GM13977 (cell line): ENCODE measurements around the gene TEKT2.

ENCODE experiments used
- DNase-seq: peaks from one replicate; pipeline ENCODE4 v3.0.0; 2012; ENCODE audit warnings: low spot score
- in situ Hi-C: fragments of 300-500 bp; cut with MboI; formaldehyde crosslinking; loops from one replicate; pipeline ENCODE4 v1.12.0; 2022; ENCODE audit warnings: low sequenced_read_pairs, low pct_unique_long_range_greater_than_20kb, mixed read lengths, inconsistent platforms; ENCODE audit not compliant: unreplicated experiment
- TF ChIP-seq, protein P1 (sequence below): IDR thresholded peaks from 2 replicates; pipeline ENCODE4 v1.5.1; 2012; ENCODE audit warnings: mild to moderate bottlenecking, control low read depth; ENCODE audit not compliant: insufficient read depth; ENCODE audit errors: extremely low read depth, missing control alignments

The TEKT2 gene

GRCh38 chr1:36109041-36109679 lies 25.3 kb downstream of the TEKT2 start:
- TF ChIP-seq, protein P1, sequence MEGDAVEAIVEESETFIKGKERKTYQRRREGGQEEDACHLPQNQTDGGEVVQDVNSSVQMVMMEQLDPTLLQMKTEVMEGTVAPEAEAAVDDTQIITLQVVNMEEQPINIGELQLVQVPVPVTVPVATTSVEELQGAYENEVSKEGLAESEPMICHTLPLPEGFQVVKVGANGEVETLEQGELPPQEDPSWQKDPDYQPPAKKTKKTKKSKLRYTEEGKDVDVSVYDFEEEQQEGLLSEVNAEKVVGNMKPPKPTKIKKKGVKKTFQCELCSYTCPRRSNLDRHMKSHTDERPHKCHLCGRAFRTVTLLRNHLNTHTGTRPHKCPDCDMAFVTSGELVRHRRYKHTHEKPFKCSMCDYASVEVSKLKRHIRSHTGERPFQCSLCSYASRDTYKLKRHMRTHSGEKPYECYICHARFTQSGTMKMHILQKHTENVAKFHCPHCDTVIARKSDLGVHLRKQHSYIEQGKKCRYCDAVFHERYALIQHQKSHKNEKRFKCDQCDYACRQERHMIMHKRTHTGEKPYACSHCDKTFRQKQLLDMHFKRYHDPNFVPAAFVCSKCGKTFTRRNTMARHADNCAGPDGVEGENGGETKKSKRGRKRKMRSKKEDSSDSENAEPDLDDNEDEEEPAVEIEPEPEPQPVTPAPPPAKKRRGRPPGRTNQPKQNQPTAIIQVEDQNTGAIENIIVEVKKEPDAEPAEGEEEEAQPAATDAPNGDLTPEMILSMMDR: no peak
- DNase-seq: no peak
- in situ Hi-C loops: no loop called here

DNA sequence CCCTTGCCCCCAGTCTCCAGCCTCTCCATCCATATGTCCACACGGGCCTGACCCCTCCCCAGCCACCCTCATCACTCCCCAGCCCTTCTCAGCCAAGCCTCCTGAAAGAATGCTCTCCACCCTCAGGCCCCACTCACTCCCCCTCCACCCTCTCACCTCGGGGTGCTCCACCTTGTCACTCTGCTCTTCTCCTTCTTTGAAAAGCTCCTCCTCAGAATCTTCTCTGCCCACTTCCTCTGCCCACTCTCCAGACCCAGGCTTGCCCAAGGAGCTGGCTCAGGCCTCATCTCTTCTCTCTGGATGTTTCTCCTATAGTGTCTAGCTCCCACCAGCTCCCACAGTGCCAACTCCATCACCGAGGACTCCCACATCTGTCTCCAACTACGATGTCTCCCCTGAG lies 27.3 kb downstream of the TEKT2 start:
- TF ChIP-seq, protein P1: no peak
- in situ Hi-C loops: no loop called here

GRCh38 chr1:36112823-36113222 lies 28.9 kb downstream of the TEKT2 start:
- TF ChIP-seq, protein P1: no peak
- no peak for DNase-seq
- in situ Hi-C loops: no loop called here

More for the DNA sequence above, 27.3 kb downstream of the TEKT2 start:
- DNase-seq: no peak

DNA sequence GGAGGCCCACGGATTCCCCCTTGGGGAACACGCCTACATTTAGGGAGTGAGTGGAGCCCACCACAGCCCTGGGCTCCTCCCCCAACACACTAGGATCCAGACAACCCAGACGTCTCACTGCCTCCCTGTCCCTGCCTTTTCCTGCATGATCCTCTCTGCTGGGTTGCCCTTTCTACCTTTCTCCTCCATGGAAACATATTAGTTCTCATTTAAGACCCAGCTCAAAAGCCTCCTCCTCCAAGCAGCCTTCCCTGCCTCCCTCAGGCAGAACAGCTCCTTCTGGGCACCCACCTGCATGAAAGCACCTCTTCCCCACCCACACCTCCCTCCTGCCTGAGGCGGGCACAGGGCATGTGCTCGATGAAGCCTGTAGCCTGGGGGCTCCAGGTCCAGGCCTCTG lies 30.5 kb downstream of the TEKT2 start:
- TF ChIP-seq, protein P1: no peak
- DNase-seq: no peak
- in situ Hi-C loops: no loop called here

DNA sequence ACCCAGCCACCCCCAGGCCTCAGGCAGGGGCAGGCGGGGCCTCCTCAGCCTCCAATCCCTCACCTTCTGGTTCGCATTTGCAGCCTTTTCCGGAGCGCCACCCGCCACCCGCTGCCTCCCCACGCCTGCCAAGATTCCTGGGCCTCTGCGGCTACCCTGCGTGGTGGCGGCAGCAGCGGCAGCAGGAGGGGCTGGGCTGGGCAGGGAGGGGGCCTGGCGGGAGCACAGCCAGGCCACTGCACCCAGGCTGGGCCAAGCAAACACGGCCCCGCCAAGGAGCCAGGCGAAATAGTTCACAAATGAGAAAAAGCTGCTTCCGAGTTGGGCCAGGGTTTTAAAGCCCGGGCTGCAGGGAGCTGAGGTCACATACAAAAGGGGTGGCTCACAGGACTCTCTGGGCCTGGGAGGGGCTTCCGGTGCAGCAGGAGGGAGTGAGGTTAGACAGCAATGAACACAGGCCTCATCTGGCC lies 31.3 kb downstream of the TEKT2 start:
- in situ Hi-C loops: no loop called here
- TF ChIP-seq, protein P1: no peak
- DNase-seq: no peak

- TF ChIP-seq, protein P1: no peak
- no peak for DNase-seq
- in situ Hi-C loops: no loop called here
Observed at GRCh38 chr1:36115931-36116330, 32.0 kb downstream of the TEKT2 start.
